H1 (cell line): ENCODE results near the gene RAB38.

Source experiments
- EP300 ChIP-seq, 2 experiments: IDR thresholded peaks; 1 replicate in 1 of 2; 2 replicates in 1 of 2; pipeline ENCODE4 v1.6.1; 2011 to 2012; ENCODE audit warnings: low read depth in 2 of 2, low read length in 2 of 2, mild to moderate bottlenecking in 2 of 2, borderline replicate concordance in 1 of 2, inconsistent platforms in 1 of 2, moderate library complexity in 1 of 2
- GABPA ChIP-seq: IDR thresholded peaks from 2 replicates; pipeline ENCODE4 v1.6.1; 2011; ENCODE audit warnings: mild to moderate bottlenecking, low read length, moderate library complexity, borderline replicate concordance; ENCODE audit not compliant: insufficient read depth
- JUND ChIP-seq: IDR thresholded peaks from 2 replicates; pipeline ENCODE4 v1.6.1; 2011; ENCODE audit warnings: mild to moderate bottlenecking, improper control_type of control experiment, low read length
- POLR2A ChIP-seq, 2 experiments: IDR thresholded peaks; 1 replicate in 1 of 2; 2 replicates in 1 of 2; pipeline ENCODE4 v1.6.1; 2011; ENCODE audit warnings: low read depth in 2 of 2, low read length in 2 of 2, mild to moderate bottlenecking in 2 of 2; ENCODE audit errors: control extremely low read depth in 1 of 2
- RAD21 ChIP-seq, 2 experiments: IDR thresholded peaks in 1 of 2; conservative IDR thresholded peaks in 1 of 2; 2 replicates each; pipeline ENCODE4 v1.6.1; 2011; ENCODE audit warnings: low read depth in 2 of 2, low read length in 2 of 2, improper control_type of control experiment in 1 of 2, inconsistent platforms in 1 of 2, mild to moderate bottlenecking in 1 of 2, moderate library complexity in 1 of 2
- RNF2 ChIP-seq: fragments of 200-900, 300-1000 bp; sonication (generic); IDR thresholded peaks from 2 replicates; pipeline ENCODE4 v1.7.1; 2016; ENCODE audit warnings: borderline replicate concordance, low read depth, mild to moderate bottlenecking, antibody characterized with exemption, low read length; ENCODE audit not compliant: poor library complexity, severe bottlenecking; ENCODE audit errors: missing control alignments
- RXRA ChIP-seq: IDR thresholded peaks from 2 replicates; pipeline ENCODE4 v1.6.1; 2011; ENCODE audit warnings: low read depth, mild to moderate bottlenecking, low read length, moderate library complexity; ENCODE audit not compliant: insufficient read depth
- SIRT6 ChIP-seq: IDR thresholded peaks from one replicate; pipeline ENCODE4 v1.7.1; 2012; ENCODE audit warnings: low read length, inconsistent platforms
- TAF1 ChIP-seq: IDR thresholded peaks from 2 replicates; pipeline ENCODE4 v1.6.1; 2011; ENCODE audit warnings: mild to moderate bottlenecking, low read depth, low read length
- TF ChIP-seq, protein P1 (sequence below), 3 experiments: IDR thresholded peaks; 1 replicate in 2 of 3; 2 replicates in 1 of 3; pipeline versions ENCODE4 v1.5.1 to v1.6.1; 2011; ENCODE audit warnings: low read length in 3 of 3, mild to moderate bottlenecking in 3 of 3, inconsistent platforms in 2 of 3, low read depth in 1 of 3, moderate library complexity in 1 of 3; ENCODE audit not compliant: insufficient read depth in 1 of 3; ENCODE audit errors: control extremely low read depth in 1 of 3

DNA sequence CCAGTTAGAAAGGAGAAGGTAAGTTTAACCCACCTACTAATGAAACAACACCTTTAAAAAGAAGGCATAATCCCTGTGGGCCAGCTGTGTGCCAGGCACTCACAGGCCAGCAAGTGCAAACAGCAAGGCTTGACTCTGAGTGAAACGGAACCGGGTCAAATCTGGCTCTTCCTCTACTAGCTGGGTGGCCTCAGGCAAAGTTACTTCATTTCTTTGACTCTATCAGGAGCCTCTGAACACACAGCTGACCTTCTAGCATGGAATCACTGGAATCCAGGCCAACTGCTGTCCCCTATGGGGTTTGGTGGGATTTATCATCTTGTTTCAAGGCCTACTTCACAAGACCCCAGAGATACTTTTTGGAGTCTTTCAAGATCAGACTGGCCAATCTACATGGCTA is 3.3 kb downstream of the RAB38 start:
- TF ChIP-seq, protein P1, sequence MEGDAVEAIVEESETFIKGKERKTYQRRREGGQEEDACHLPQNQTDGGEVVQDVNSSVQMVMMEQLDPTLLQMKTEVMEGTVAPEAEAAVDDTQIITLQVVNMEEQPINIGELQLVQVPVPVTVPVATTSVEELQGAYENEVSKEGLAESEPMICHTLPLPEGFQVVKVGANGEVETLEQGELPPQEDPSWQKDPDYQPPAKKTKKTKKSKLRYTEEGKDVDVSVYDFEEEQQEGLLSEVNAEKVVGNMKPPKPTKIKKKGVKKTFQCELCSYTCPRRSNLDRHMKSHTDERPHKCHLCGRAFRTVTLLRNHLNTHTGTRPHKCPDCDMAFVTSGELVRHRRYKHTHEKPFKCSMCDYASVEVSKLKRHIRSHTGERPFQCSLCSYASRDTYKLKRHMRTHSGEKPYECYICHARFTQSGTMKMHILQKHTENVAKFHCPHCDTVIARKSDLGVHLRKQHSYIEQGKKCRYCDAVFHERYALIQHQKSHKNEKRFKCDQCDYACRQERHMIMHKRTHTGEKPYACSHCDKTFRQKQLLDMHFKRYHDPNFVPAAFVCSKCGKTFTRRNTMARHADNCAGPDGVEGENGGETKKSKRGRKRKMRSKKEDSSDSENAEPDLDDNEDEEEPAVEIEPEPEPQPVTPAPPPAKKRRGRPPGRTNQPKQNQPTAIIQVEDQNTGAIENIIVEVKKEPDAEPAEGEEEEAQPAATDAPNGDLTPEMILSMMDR (IDR thresholded peaks at IDR 0.05; ENCODE audit: control extremely low read depth in 1 of 3, insufficient read depth in 1 of 3, low read depth in 1 of 3, low read length in 3 of 3) = no peak
- no peak for TF ChIP-seq GABPA
- TF ChIP-seq SIRT6 = no peak
- TF ChIP-seq EP300 (IDR thresholded peaks at IDR 0.05; ENCODE audit: borderline replicate concordance in 1 of 2, low read depth in 2 of 2, low read length in 2 of 2) = no peak
- no peak for TF ChIP-seq RXRA
- TF ChIP-seq POLR2A (IDR thresholded peaks at IDR 0.05; ENCODE audit: control extremely low read depth in 1 of 2, low read depth in 2 of 2, low read length in 2 of 2) = no peak
- TF ChIP-seq TAF1 = no peak
- no peak for TF ChIP-seq JUND
- TF ChIP-seq RNF2 = no peak
- TF ChIP-seq RAD21 (IDR thresholded peaks at IDR 0.05 in 1 of 2, conservative IDR thresholded peaks at IDR 0.05 in 1 of 2; ENCODE audit: low read depth in 2 of 2, low read length in 2 of 2) = no peak
